Left kidney (tissue), 8 donors: ENCODE data around the gene ASCL3. TPM values are rescaled to one million over a fixed set of nuclear protein-coding genes. Genes with fewer than 3 reads are reported as not detected.
"Not testable (repeated sequence)": the region's sequence is repeated elsewhere in the genome, so short reads cannot be mapped to it uniquely, and the experiment has no call there.

Source experiments
- DNase-seq: peaks from one replicate; pipeline ENCODE4 v3.0.0-alpha.2; 2013
- long read RNA-seq, 8 donors: transcript quantifications; one replicate each; lab custom pipeline, GENCODE V29; 2026
- polyA plus RNA-seq: library from polyadenylated mRNA; unstranded; fragments of 120-200 nt; gene quantifications from one replicate; pipeline ENCODE4 v1.2.1, GENCODE V29; 2013; ENCODE audit not compliant: insufficient read length

The ASCL3 gene, protein sequence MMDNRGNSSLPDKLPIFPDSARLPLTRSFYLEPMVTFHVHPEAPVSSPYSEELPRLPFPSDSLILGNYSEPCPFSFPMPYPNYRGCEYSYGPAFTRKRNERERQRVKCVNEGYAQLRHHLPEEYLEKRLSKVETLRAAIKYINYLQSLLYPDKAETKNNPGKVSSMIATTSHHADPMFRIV
- polyA plus RNA-seq, result 0.22 TPM
- long read RNA-seq, donor 1, result 0 reads
- long read RNA-seq, donor 2, result 0 reads
- long read RNA-seq, donor 3, result 0 reads
- long read RNA-seq, donor 4, result 0 reads
- long read RNA-seq, donor 5, result 0 reads
- long read RNA-seq, donor 6, result 0 reads
- long read RNA-seq, donor 7, result 0 reads
- long read RNA-seq, donor 8, result 0 reads

DNA sequence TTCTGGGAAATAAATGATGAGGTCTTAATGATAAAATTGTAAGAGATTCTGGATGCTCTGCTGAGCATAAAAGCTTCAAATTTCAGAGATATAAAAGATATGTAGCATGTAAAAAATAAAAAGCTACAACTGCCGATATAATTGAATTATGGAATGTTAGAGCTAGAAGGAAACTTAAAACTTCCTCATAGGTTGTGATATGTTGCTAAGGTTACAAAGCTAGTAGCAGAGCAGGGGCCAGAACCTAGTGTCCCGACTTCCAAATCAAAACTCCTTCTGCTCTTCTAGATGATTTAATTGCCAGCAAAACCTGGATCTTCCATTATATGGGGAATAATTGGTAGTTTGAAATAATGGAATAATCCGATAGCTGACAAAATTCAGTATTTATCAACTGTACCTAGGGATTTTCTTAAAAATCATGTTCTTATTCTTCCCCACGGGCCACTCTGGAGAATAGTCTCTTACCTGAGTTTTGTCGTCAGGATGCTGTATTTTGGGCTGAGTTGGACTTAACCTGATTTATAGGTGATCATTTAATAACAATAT, at the start of gene ASCL3:
Gene ASCL3, minus strand, starts transcription at position 499 of the 549 bp plus-strand sequence. CDS start 4,855 bp downstream, outside the sequence.
- DNase-seq, result no peak

DNA sequence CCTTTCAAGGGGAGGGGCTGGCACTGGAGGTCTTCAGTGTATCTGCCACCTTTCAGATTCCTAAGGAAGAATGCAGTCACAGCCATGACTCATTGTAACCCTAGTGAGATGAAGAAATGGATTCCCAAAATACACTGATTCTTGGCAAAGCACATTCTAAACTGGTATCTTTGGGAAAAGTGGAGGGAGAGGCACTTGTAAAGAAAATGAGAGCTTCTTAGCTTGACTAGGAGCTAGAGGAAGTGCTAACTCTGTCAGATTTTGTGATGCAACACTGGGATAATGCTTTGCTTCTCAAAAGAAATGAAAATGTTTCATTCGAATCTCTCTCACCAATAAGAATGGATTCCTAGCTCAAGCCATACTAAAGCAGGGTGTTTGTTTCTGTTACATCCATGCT, 46.6 kb upstream of the ASCL3 start:
- no peak for DNase-seq

DNA sequence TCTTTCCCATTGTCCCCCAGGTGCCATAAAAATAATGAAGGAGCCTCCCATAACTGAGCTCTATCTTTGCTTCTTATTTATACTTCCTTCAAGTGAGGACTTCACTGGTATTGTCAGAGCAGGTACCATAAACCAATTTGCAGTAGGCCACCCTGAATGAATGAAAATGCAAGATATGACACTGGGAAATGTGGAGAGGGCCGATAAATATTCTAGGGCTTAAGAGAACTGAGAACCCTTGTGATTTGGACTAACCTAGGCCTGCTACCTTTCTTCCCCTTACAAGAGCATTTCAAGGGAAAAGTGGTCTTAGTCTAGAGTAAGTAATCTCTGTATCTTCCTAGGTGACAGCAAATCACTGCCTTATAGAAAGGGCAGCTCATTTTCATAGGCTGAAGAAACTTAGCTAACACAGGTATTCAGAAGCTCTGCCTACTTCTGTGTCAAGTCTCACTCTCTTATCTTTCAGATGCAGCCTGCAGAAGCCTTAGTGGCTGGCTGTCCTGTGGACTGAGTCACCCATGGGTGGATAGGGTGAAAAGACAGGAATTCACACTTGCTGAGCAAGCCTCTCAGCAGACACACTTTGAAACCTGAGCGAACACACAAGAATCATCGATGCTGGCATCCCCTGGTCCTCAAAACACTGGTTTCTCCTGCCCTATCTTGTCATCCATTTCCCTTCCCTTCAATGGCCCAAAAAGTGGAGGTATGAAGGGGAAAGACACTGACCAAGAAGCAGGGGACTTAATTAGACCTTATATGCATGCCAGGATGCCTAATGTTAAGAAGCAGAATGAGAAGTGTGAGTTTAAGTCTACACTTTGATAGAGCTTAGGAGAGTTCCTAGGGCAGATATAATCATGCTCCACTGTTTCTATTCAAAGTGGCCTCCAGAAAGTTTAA, 45.8 kb upstream of the ASCL3 start:
- no peak for DNase-seq

DNA sequence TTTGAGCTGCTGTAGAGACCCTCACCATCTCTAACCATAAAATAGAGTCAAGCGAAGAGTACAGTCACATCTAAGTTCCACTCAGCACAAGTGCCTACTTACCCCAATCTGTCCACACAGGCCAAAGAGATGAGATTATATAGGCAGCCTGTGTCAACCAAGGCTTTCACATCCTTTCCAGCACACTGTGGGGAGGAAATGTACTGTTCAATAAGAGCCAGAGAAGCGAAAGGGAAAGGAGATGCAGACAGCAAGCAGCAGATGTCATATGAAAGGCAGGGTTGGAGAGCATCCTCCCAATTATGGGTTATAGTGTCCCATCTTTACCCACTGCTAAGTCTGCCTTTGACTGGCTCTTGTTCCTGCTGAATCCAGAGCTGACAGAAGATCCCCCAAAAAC, 44.6 kb upstream of the ASCL3 start:
- DNase-seq, result no peak

DNA sequence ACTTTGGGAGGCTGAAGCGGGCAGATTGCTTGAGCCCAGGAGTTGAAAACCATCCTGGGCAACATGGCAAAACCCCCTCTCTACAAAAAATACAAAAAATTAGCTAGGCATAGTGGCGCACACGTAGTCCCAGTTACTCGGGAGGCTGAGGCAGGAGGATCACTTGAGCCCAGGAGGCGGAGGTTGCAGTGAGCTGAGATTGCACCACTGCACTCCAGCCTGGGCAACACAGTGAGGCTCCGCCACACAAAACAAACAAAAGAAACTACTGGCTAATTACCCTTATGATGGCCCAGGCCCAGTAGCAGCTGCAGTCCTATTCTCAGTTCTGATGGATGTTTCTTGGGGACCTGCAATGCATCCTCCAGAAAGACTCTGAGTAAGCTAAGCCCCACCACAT, 44.0 kb upstream of the ASCL3 start:
- not testable (repeated sequence) for DNase-seq

DNA sequence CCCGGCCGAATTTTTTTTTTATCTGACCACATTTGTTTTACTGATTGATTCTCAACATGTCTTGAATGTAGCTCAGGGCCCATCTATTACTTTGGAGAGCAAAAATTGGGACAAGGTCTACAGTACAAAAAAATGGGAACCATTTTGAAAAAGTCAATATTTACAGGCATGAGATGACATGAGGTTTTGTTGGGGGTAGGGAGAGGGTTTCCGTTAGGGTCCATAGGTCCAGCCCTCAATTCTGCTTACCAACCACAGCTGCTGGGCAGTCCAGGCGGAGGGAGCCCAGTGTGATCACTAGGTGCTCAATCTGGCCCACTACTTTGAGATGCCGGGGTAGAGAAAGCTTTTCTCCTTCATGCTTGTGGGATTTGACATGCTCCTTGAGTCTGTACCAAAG, 42.6 kb upstream of the ASCL3 start:
- no peak for DNase-seq

DNA sequence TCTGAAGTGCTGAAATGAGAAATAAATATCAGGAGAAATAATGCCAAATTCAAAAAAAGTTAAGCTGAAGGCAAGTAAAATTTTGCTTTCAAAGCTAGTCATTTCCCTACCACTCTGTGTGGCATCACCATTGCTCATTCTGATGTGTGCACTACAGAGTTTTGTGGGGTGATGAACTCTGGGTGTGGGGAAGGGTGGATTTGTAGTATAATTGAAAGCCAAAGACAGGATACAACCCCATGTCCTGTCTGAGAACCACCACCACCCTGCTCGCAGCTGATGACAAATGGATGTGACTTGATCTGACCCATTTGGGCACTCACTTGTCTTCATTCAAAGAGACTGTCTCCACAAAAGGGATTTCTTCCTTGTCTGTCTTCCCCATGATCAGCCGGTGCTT, 40.7 kb upstream of the ASCL3 start:
- no peak for DNase-seq

DNA sequence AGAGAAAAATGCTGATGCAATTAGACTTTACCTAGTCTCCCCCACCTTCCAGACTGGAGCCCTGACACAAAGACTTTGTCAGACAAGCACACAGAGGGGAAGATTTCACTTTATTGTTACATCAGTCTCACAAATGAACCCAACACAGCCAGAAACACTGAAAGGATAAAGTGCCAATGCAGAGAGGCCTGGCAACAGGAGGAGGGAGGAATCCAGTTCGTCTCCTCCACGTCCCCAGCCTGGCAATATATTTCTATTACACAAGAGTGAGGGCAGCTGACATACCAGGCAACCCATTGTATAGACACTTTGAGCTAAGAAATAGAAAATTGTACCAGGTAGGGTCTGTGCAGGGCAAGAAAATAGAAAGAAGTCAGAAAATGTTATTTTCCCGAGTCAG, 37.7 kb upstream of the ASCL3 start:
- no peak for DNase-seq

DNA sequence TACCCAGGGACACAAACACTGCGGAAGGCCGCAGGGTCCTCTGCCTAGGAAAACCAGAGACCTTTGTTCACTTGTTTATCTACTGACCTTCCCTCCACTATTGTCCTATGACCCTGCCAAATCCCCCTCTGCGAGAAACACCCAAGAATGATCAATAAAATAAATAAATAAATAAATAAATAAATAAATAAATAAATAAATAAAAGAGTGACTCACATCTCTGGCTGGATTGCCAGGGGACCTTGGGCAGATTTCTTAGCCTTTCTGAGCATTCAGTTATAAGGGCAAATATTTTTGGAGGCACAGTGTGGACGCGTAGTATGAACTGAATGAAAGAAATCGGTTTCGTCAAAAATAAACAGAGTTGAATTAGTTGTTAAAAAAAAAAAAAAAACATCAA, 36.5 kb upstream of the ASCL3 start:
- DNase-seq, result not testable (repeated sequence)

DNA sequence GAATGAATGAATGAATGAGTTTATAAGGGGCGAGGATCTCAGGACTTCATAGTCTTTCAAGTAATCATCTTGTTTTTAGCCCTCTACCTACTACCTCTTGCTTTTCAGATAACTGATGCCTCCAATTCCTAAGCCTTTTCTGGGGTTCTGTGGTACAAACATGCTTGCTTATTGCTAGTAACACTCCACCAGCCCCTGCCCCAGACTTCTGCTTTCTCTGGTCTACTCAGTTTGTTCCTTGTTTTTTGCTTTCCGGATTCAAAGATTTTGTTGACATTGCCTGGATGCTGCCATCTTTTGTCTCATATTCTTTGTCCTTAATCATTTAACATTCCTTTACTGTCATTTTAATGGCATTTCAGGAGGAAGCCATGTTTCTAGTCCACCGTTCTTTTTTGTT, 30.3 kb upstream of the ASCL3 start:
- DNase-seq, result no peak

DNA sequence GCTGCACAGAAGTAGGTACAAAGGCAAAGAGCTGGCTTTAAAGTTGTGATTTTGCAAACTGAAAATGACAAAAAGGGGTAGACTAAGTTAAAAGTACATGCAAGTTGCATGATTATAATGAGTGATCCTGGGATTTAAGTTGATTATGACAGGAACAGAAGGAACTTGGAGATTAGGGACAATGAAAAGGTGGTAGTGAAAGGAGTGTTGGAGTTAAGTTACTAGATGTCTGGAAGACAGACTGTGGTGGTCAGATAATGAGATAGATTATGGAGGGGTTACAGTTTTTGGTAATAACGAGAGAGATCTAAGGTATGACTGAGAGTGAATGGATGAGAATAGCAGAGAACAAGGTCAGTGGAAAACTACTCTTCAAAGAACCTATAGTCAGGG, 29.1 kb upstream of the ASCL3 start:
- no peak for DNase-seq

DNA sequence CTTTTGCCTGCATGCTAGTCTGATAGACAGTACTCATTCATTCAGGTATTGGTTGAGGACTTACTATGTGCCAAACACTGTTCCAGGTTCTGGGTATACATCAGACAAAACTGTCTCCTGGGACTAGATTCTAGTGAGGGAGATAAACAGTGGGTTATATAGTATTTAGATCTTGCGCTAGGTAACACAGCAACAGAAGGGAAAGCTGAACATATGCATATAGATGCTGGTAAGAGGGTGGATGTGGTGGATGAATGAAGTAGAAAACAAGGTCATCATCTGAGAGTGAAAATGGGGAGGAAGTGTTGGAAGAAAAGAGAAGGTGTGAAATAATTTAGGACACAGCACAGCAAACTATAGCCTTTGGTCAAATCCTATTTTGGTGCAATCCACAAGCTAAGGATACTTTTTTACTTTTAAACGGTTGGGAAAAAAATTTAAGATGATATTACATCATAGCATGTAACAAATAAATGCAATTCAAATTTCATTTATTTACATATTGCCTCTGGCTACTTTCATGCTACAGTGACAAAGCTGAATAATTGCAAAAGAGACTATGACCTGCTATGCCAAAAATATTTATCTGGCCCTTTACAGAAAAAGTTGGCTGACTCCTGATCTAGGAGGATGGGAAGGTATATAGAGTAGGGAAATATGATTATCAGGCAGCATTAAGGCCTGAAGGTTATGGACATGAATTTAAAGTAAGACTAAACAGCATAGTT, 28.5 kb upstream of the ASCL3 start:
- no peak for DNase-seq

DNA sequence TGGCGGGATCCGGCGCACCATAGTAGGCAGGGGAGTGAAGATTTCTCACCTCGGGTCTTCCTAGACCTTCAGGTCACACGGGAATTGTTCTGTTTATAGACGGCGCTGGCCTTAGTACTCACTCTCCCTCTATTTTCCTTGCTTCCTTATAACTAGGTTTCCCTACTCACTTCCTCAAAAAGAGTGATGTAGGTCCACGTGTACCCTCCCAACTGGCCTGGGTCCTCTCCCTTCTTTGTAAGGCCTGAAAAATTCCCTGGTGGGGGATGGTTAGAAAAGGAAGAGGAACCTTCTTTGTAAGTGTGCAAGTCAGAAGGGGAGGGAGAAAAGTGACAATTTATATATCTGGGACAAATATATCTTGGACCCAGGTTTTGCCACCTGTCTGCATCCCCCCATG, 24.4 kb upstream of the ASCL3 start:
- DNase-seq, result no peak

DNA sequence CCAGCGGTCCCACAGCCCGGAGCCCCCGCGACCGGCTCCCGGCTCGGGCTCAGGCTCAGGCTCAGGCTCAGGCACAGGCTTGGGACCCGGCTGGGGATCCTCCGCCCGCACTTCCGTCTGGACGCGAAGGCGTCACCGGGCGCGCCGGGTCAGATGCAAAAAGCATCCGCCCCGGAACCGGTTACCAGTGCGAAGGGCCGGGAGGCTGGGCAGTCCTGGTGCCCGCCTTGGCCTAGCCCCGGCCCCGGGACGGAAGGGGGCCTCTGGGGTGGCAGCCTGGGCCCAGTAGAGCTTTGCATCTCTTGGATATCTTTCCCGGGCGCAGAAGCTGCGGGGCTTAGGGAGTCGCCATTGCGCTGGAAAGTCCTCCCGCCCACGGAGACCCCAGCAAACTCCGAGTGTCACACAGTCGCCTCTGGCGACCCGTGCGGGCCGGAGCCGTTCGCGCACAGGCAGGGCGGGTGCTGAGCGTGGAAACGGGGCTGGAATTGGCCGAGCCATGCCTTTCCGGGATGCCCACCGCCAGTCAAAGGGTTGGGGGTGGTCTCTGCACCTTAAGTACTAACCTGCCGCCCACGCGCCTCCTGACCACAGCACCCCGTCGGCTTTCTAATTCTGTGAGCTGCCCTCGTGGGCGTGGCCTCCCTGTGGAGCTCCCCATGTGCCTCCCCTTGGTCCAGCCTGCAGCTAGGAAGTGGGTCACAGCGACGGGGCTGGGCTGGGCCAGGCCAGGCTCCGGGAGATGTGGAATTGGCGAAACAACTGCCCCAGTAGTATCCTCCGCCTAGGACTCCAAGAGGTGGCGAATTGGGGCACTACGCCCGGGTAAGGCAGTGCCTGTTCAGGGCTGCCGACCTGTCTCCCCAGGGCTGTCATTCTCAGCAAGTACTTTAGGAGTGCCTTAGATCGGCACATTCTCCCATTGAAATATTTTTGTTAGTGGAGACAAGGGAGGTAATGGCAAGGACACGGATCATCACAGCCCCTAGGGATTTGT, 21.8 kb upstream of the ASCL3 start, which contains the start of gene TMEM9B:
Gene TMEM9B, minus strand, starts transcription at position 119 of the 997 bp plus-strand sequence. CDS start 129 bp downstream, outside the sequence.
- peak; percentile 90 for DNase-seq

DNA sequence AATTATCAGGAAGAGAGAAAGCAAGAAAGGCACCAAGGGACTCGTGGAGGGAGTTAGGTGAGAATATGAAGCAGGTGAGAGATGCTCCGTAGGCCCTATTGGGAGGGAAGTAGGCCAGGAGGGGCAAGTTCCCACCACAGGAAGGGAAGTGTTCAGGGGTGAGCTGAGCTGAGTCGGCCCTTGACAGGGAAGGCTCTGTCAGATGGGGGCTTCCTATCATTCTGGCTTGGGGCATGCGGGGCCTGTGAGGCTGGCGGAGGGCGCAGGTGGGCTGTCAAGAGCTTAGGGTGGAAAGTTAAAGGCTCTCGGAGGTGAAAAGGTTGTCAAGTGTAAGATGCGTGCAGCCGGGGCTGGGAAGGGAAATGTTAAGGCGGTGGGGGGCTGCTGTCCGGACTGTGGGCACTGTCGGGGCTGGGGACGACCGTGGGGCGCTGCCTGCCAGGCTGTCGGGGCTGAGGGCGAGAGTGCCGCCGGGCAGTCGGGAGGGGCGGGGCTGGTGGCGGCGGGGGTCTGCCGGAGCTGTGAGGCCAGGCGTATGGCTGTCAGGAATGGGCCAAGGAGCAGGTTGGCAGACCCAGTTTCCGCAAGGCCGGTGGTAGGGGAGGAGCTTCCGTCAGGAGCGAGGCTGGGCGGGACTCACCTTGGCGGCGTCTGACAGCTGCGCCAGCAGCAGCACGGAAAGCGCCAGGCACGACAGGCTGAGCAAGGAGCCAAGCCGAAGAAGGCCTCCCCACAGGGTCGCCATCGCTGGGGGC, 20.9 kb upstream of the ASCL3 start:
- DNase-seq, result no peak

DNA sequence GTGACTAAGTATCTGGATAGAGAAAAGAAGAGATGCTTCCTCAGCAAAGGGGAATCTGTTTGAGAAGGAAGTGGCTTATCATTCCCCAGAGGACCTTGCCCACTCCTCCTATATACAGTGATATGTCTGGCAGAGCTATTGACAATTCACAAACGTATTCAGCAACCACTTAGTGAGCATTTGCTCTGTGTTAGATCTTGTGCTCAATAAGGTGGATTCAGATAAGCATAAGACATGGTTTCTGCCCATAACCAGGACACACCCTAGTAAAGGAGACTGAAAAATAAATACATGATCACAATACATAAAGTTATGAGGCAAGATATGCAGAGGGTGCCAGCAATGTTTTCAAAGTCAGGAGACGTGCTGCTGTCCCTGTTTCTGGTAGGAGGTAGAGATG, 20.0 kb upstream of the ASCL3 start:
- DNase-seq, result no peak

DNA sequence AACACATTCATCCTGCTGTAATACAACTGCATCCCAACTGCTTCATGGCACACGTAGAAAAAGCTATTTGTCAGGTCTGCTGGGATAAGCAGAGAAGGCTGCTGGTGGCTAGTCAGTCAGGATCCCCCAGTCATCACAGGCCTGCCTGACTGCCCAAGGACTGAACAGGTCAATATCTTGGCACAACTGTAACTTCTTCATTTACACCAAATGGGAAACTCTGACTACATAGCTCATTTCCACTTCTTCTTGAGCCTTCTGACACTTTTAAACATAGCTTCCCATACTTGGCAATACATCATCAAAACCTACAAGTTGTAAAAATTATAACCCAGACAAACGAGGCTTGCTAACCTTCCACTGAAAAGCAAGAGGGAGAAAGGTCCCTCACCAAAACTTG, 18.6 kb upstream of the ASCL3 start:
- no peak for DNase-seq

DNA sequence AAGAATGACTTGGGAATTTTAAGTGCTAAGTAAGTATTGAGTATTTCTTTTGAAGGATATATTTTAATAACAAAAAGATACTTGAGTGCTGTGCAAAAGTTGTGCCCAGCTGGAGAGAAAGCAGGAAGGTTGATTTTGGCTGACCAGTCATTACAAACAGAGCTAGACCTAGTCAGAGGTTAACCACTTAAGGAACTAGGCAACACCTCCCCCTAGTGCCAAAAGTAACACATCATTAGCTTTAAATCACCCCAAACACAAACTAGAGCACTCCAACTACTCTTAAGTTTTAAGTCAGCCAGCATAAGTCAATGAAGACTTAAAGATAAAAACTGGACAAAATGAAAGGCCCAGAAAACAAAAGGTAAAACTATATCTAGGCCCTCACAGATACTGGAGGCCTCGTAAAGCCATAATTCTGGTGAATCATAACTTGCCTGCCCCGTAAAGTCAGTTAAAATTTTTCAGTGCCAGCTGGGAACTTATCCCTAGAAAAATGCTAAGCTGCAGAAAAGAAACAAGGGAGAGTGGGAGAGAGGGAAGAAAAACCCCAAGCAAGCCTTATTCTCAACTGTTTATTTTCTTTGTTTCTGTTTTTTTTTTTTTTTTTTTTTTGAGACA, 16.8 kb upstream of the ASCL3 start:
- DNase-seq, result peak; percentile 78

DNA sequence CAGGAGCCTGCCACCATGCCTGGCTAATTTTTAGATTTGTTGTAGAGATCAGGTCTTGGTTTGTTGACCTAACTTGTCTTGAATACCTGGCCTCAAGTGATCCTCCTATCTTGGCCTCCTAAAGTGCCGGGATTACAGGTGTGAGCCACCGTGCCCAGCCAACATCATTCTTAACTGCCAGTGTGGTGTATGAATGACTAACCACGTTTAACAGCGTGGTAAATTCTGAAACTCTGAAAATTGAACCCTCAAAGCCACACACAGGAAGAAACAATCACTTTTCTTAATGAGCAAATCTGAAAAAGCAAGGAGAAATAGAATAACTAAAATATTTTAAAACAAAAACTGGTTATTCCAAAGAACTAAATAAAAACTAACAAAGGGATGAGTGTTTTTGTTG, 14.0 kb upstream of the ASCL3 start:
- no peak for DNase-seq

DNA sequence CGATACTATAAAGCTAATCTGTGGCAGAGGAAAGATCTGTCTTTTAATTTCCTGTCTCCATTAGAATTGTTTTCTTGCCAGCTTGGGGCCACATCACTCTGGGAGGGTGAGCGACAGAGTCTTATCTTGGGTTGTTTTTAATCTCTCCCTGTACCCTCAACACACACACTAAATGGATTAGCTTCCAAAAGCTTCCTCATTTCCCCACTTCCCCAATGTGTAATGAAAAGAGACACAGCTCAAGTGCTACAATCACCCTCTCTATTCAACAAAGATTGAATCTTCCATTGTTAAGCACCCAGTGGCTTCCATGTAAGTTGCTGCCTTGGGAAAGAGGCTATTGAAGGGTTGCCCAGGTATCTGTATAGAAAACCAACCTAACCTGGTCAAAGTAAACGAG, 6.1 kb upstream of the ASCL3 start:
- DNase-seq, result no peak
